WTC11 (cell line): ENCODE results near the gene TSEN15. TPM values are rescaled to one million over a fixed set of nuclear protein-coding genes. Genes with fewer than 3 reads are reported as not detected.

Experiments used
- ATAC-seq: fragments of 200-7000 bp; cut with Tn5 transposase; 2 replicates; pipeline ENCODE4 v1.10.0; 2021; ENCODE audit warnings: mild to moderate bottlenecking, moderate library complexity
- CTCF ChIA-PET: fragments of 300-600 bp; sonication (Branson Sonifier 250); formaldehyde crosslinking; loops from one replicate; lab custom pipeline; 2021; ENCODE audit warnings: antibody characterized with exemption; lab: Charles Lee
- POLR2A ChIA-PET: fragments of 350-600 bp; sonication (Branson Sonifier 250); formaldehyde crosslinking; loops from one replicate; lab custom pipeline; 2021; ENCODE audit warnings: antibody characterized with exemption; lab: Charles Lee
- DNase-seq: peaks from one replicate; pipeline ENCODE4 v3.0.0; 2021; ENCODE audit warnings: low spot score
- H3K27ac Mint-ChIP-seq: 2 replicates; pipeline ENCODE4 v1.8.0; 2021; ENCODE audit warnings: mixed read lengths
- H3K27me3 Mint-ChIP-seq: 2 replicates; pipeline ENCODE4 v1.8.0; 2021; ENCODE audit warnings: low read depth, mild to moderate bottlenecking, moderate library complexity, mixed read lengths
- H3K36me3 Mint-ChIP-seq: 2 replicates; pipeline ENCODE4 v1.8.0; 2021; ENCODE audit warnings: mixed read lengths
- H3K4me1 Mint-ChIP-seq: 2 replicates; pipeline ENCODE4 v1.8.0; 2022; ENCODE audit warnings: mixed read lengths
- H3K4me3 Mint-ChIP-seq: 2 replicates; pipeline ENCODE4 v1.8.0; 2021; ENCODE audit warnings: mild to moderate bottlenecking, moderate library complexity, mixed read lengths
- H3K9me3 Mint-ChIP-seq: 2 replicates; pipeline ENCODE4 v1.8.0; 2021; ENCODE audit warnings: mixed read lengths
- ATF1 ChIP-seq: sonication (generic); formaldehyde crosslinking; IDR thresholded peaks from 2 replicates; pipeline ENCODE4 v1.8.1; 2023; ENCODE audit warnings: mild to moderate bottlenecking, moderate library complexity, missing genetic modification reagents
- ATF3 ChIP-seq: sonication (generic); formaldehyde crosslinking; conservative IDR thresholded peaks from 2 replicates; pipeline ENCODE4 v1.8.1; 2022; ENCODE audit warnings: mild to moderate bottlenecking, missing genetic modification reagents
- EMX1 ChIP-seq: fragments of 250-450 bp; sonication (Bioruptor Pico); IDR thresholded peaks from 2 replicates; pipeline ENCODE4 v1.8.0; 2021; ENCODE audit warnings: mild to moderate bottlenecking
- ESRRA ChIP-seq: sonication (generic); formaldehyde crosslinking; IDR thresholded peaks from 2 replicates; pipeline ENCODE4 v1.8.1; 2022; ENCODE audit warnings: mild to moderate bottlenecking, missing genetic modification reagents, borderline replicate concordance
- FOXJ3 ChIP-seq: sonication (generic); formaldehyde crosslinking; IDR thresholded peaks from 2 replicates; pipeline ENCODE4 v1.9.0; 2021; ENCODE audit warnings: missing genetic modification reagents, mild to moderate bottlenecking, borderline replicate concordance
- JUN ChIP-seq: sonication (generic); formaldehyde crosslinking; IDR thresholded peaks from 2 replicates; pipeline ENCODE4 v1.8.0; 2023; ENCODE audit warnings: mild to moderate bottlenecking, missing genetic modification reagents
- NFE2L1 ChIP-seq: sonication (generic); formaldehyde crosslinking; IDR thresholded peaks from 2 replicates; pipeline ENCODE4 v1.8.1; 2023; ENCODE audit warnings: missing genetic modification reagents
- NR1H2 ChIP-seq: sonication (generic); formaldehyde crosslinking; IDR thresholded peaks from 2 replicates; pipeline ENCODE4 v1.9.0; 2021; ENCODE audit warnings: mild to moderate bottlenecking, moderate library complexity, missing genetic modification reagents
- OVOL2 ChIP-seq: fragments of 250-450 bp; sonication (Bioruptor Pico); IDR thresholded peaks from 2 replicates; pipeline ENCODE4 v1.9.0; 2021; ENCODE audit warnings: mild to moderate bottlenecking, borderline replicate concordance
- PRDM15 ChIP-seq: sonication (generic); formaldehyde crosslinking; IDR thresholded peaks from 2 replicates; pipeline ENCODE4 v1.8.0; 2022; ENCODE audit warnings: missing genetic modification reagents
- SMAD4 ChIP-seq: sonication (generic); formaldehyde crosslinking; IDR thresholded peaks from 2 replicates; pipeline ENCODE4 v1.8.0; 2022; ENCODE audit warnings: mild to moderate bottlenecking, missing genetic modification reagents
- STAT6 ChIP-seq: sonication (generic); formaldehyde crosslinking; conservative IDR thresholded peaks from 2 replicates; pipeline ENCODE4 v1.8.1; 2023; ENCODE audit warnings: mild to moderate bottlenecking, low read depth, missing genetic modification reagents, moderate library complexity
- TEAD1 ChIP-seq: sonication (generic); formaldehyde crosslinking; IDR thresholded peaks from 2 replicates; pipeline ENCODE4 v1.8.0; 2022; ENCODE audit warnings: mild to moderate bottlenecking, missing genetic modification reagents
- TP53 ChIP-seq: sonication (generic); formaldehyde crosslinking; IDR thresholded peaks from 2 replicates; pipeline ENCODE4 v1.8.1; 2023; ENCODE audit warnings: mild to moderate bottlenecking, missing genetic modification reagents
- ZBTB21 ChIP-seq: sonication (generic); formaldehyde crosslinking; IDR thresholded peaks from 2 replicates; pipeline ENCODE4 v1.8.1; 2023; ENCODE audit warnings: mild to moderate bottlenecking, missing genetic modification reagents, borderline replicate concordance
- ZNF396 ChIP-seq: fragments of 250-450 bp; sonication (Bioruptor Pico); IDR thresholded peaks from 2 replicates; pipeline ENCODE4 v1.8.0; 2021; ENCODE audit warnings: mild to moderate bottlenecking, moderate library complexity, borderline replicate concordance
- total RNA-seq: library from RNA; stranded (reverse); gene quantifications from 3 replicates; pipeline ENCODE4 v1.2.3, GENCODE V29; 2021
- TF ChIP-seq, protein P1 (sequence below): sonication (generic); formaldehyde crosslinking; IDR thresholded peaks from 2 replicates; pipeline ENCODE4 v1.8.1; 2023; ENCODE audit warnings: mild to moderate bottlenecking, missing genetic modification reagents, moderate library complexity
- TF ChIP-seq, protein P2 (sequence below): sonication (generic); formaldehyde crosslinking; IDR thresholded peaks from 2 replicates; pipeline ENCODE4 v1.8.0; 2022; ENCODE audit warnings: mild to moderate bottlenecking, missing genetic modification reagents
- TF ChIP-seq, protein P3 (sequence below): fragments of 250-450 bp; sonication (Bioruptor Pico); IDR thresholded peaks from 2 replicates; pipeline ENCODE4 v1.9.0; 2021; ENCODE audit warnings: mild to moderate bottlenecking

The TSEN15 gene
- total RNA-seq, 1 experiment from 2014 or later, result 23.8 TPM

DNA sequence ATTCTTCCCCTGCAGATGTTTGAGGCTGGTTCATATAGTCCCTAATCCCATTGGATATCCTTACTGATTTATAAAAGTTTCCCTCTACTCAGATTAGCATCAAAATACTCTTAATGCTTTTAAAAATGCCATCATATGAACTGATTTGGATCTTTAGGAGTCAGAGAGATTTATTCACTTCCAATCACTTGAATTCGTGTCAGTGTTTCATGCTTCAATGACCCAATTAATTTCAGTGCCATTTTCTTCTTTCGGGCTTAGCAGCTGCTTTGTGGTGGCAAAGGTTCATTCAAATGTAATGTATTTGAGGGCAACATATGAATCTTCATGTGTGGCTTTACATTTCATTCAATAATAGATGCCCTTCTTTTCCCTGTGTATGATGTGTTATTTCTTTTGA, 2.2 kb upstream of the TSEN15 start:
- Mint-ChIP-seq H3K36me3 (peaks cover 4% of the 10 kb centered on the region), H3K27ac (no peak overlapping the region), H3K4me3 (no peak overlapping the region), H3K9me3 (no peaks in the 10 kb centered on the region), H3K27me3 (peaks cover 5% of the 10 kb centered on the region; the same call in 1 of the 2 replicates), H3K4me1 (peaks cover 67% of the 10 kb centered on the region)
- POLR2A ChIA-PET, result no interaction called here
- CTCF ChIA-PET, result interaction anchor here (1.1 kb wide), 1 partner anchor 26 kb away, joined by 3 read pairs; no protein-coding TSS in a partner anchor
- no peak for DNase-seq
- TF ChIP-seq ZNF396 (no peak), NR1H2 (CRISPR knock-in tag) (no peak), PRDM15 (CRISPR knock-in tag) (no peak), OVOL2 (CRISPR knock-in tag) (no peak), ESRRA (CRISPR knock-in tag) (no peak), TEAD1 (CRISPR knock-in tag) (no peak), EMX1 (CRISPR knock-in tag) (no peak), STAT6 (CRISPR knock-in tag) (no peak), TP53 (no peak), JUN (CRISPR knock-in tag) (no peak), FOXJ3 (no peak), ATF1 (no peak), SMAD4 (CRISPR knock-in tag) (no peak), NFE2L1 (CRISPR knock-in tag) (no peak), ZBTB21 (CRISPR knock-in tag) (no peak), ATF3 (no peak)
- TF ChIP-seq, protein P1, sequence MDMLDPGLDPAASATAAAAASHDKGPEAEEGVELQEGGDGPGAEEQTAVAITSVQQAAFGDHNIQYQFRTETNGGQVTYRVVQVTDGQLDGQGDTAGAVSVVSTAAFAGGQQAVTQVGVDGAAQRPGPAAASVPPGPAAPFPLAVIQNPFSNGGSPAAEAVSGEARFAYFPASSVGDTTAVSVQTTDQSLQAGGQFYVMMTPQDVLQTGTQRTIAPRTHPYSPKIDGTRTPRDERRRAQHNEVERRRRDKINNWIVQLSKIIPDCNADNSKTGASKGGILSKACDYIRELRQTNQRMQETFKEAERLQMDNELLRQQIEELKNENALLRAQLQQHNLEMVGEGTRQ (CRISPR knock-in tag), result no peak
- TF ChIP-seq, protein P2, sequence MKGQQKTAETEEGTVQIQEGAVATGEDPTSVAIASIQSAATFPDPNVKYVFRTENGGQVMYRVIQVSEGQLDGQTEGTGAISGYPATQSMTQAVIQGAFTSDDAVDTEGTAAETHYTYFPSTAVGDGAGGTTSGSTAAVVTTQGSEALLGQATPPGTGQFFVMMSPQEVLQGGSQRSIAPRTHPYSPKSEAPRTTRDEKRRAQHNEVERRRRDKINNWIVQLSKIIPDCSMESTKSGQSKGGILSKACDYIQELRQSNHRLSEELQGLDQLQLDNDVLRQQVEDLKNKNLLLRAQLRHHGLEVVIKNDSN (CRISPR knock-in tag), result no peak
- TF ChIP-seq, protein P3, sequence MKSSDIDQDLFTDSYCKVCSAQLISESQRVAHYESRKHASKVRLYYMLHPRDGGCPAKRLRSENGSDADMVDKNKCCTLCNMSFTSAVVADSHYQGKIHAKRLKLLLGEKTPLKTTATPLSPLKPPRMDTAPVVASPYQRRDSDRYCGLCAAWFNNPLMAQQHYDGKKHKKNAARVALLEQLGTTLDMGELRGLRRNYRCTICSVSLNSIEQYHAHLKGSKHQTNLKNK (CRISPR knock-in tag), result no peak
- no peak for ATAC-seq
